K562 (cell line): ENCODE measurements around the gene CHRM3. TPM values are rescaled to one million over a fixed set of nuclear protein-coding genes. Genes with fewer than 3 reads are reported as not detected.

ENCODE experiments used
- ATAC-seq: fragments of 200-7000 bp; cut with Tn5 transposase; 3 replicates; pipeline ENCODE4 v1.9.1; 2020; ENCODE audit warnings: moderate library complexity
- Bru-seq: library from RNA; stranded (reverse); fragments of 400-500 nt; gene quantifications from one replicate; lab custom pipeline; 2021; lab: Mats Ljungman, UMichigan
- BruChase-seq, 2 experiments: library from RNA; stranded (reverse); fragments of 400-500 nt; gene quantifications; one replicate each; lab custom pipeline; 2021; lab: Mats Ljungman, UMichigan
- BruUV-seq: library from RNA; stranded (reverse); fragments of 400-500 nt; replicated peaks from 2 replicates; lab custom pipeline; 2021; lab: Mats Ljungman, UMichigan
- CTCF ChIA-PET: fragments of 300-600 bp; formaldehyde crosslinking; extraction: SDS; loops from one replicate; lab custom pipeline; 2021; ENCODE audit warnings: low intra/inter-chr PET ratio; lab: Yijun Ruan, JAX
- POLR2A ChIA-PET: fragments of 300-600, 350-650 bp; sonication (Branson Sonifier 250); formaldehyde crosslinking; extraction: SDS; loops from one replicate; lab custom pipeline; 2021; ENCODE audit warnings: antibody characterized with exemption, inconsistent platforms; lab: Yijun Ruan, JAX
- DNase-seq, 4 experiments: peaks; one replicate each; pipeline versions ENCODE4 v3.0.0 to v3.0.0-alpha.2; 2011 to 2018; ENCODE audit warnings: low spot score in 3 of 4, mixed read lengths in 3 of 4; ENCODE audit errors: extremely low read depth in 1 of 4
- FAIRE-seq: peaks from 2 replicates; lab custom pipeline; 2011; peaks lifted over from hg19 to GRCh38; lab: Jason Lieb, UNC
- H2AFZ ChIP-seq: 2 replicates; pipeline ENCODE4 v1.6.0; 2011; ENCODE audit warnings: low read depth, low read length, control low read depth, inconsistent platforms
- H3K27ac ChIP-seq: fragments of 200-600 bp; 3 replicates; pipeline ENCODE4 v1.8.0; 2011; ENCODE audit warnings: low read depth, mild to moderate bottlenecking, control low read depth, inconsistent platforms, low read length, moderate library complexity, mixed read lengths; ENCODE audit errors: extremely low read depth
- H3K27me3 ChIP-seq, 2 experiments: fragments of 300-600 bp in 1 of 2; 2 replicates in 1 of 2; 3 replicates in 1 of 2; pipeline versions ENCODE4 v1.6.0 to v1.8.0; 2011; ENCODE audit warnings: inconsistent platforms in 2 of 2, low read length in 2 of 2, mild to moderate bottlenecking in 1 of 2, mixed read lengths in 1 of 2, moderate library complexity in 1 of 2; ENCODE audit not compliant: control insufficient read depth in 2 of 2, insufficient read depth in 2 of 2
- H3K36me3 ChIP-seq: fragments of 300-600 bp; 3 replicates; pipeline ENCODE4 v1.8.0; 2011; ENCODE audit warnings: mild to moderate bottlenecking, low read length, inconsistent platforms; ENCODE audit not compliant: control insufficient read depth, insufficient read depth
- H3K4me1 ChIP-seq, 2 experiments: fragments of 200-600 bp in 1 of 2; replicated peaks in 1 of 2; 2 replicates in 1 of 2; 3 replicates in 1 of 2; pipeline versions ENCODE4 v1.5.1 to v1.8.0; 2011; ENCODE audit warnings: inconsistent platforms in 2 of 2, low read length in 2 of 2, mild to moderate bottlenecking in 1 of 2, mixed read lengths in 1 of 2, moderate library complexity in 1 of 2; ENCODE audit not compliant: control insufficient read depth in 2 of 2, insufficient read depth in 2 of 2
- H3K4me2 ChIP-seq: 2 replicates; pipeline ENCODE4 v1.6.1; 2011; ENCODE audit warnings: low read length, control low read depth, inconsistent platforms, mixed read lengths; ENCODE audit not compliant: insufficient read depth
- H3K4me3 ChIP-seq: fragments of 200-600 bp; sonication (generic), shearing (Covaris generic); 2 replicates; pipeline ENCODE4 v1.5.1; 2016; ENCODE audit warnings: control low read depth, inconsistent platforms
- H3K79me2 ChIP-seq: fragments of 200-600 bp; 3 replicates; pipeline ENCODE4 v1.8.0; 2011; ENCODE audit warnings: low read length, inconsistent platforms; ENCODE audit not compliant: control insufficient read depth, insufficient read depth
- H3K9ac ChIP-seq, 2 experiments: 2 replicates each; pipeline versions ENCODE4 v1.6.0 to v1.6.1; 2011; ENCODE audit warnings: low read depth in 2 of 2, low read length in 2 of 2, control low read depth in 1 of 2, inconsistent platforms in 1 of 2, mild to moderate bottlenecking in 1 of 2, mixed read lengths in 1 of 2; ENCODE audit not compliant: insufficient read depth in 1 of 2
- H3K9me1 ChIP-seq: one replicate; pipeline ENCODE4 v1.6.0; 2011; ENCODE audit warnings: inconsistent platforms, mild to moderate bottlenecking, low read length, moderate library complexity; ENCODE audit not compliant: control insufficient read depth, insufficient read depth
- H3K9me3 ChIP-seq: replicated peaks from 2 replicates; pipeline ENCODE4 v1.5.1; 2011; ENCODE audit warnings: low read depth, low read length, inconsistent platforms; ENCODE audit not compliant: control insufficient read depth, insufficient read depth
- H4K20me1 ChIP-seq: replicated peaks from 2 replicates; pipeline ENCODE4 v1.6.1; 2011; ENCODE audit warnings: low read length, inconsistent platforms, mixed read lengths; ENCODE audit not compliant: control insufficient read depth, insufficient read depth
- CBX8 ChIP-seq: fragments of 200-600 bp; sonication (generic); IDR thresholded peaks from 2 replicates; pipeline ENCODE4 v1.6.1; 2012; ENCODE audit warnings: borderline replicate concordance, mixed run types, low read depth, mild to moderate bottlenecking, moderate library complexity, mixed read lengths, low read length, control low read depth, inconsistent platforms; ENCODE audit not compliant: poor library complexity, severe bottlenecking; ENCODE audit errors: extremely low read depth
- GTF2B ChIP-seq: IDR thresholded peaks from 2 replicates; pipeline ENCODE4 v1.6.1; 2011; ENCODE audit not compliant: insufficient read length; ENCODE audit errors: extremely low read depth
- HDGF ChIP-seq: fragments of 450-650 bp; IDR thresholded peaks from 2 replicates; pipeline ENCODE4 v1.6.1; 2016
- IRF9 ChIP-seq: fragments of 450-650 bp; IDR thresholded peaks from 2 replicates; pipeline ENCODE4 v1.6.1; 2016; ENCODE audit warnings: missing biosample characterization, missing genetic modification characterization
- KAT7 ChIP-seq: sonication (generic); formaldehyde crosslinking; IDR thresholded peaks from 2 replicates; pipeline ENCODE4 v1.8.0; 2022; ENCODE audit warnings: missing genetic modification reagents, mild to moderate bottlenecking, borderline replicate concordance
- L3MBTL2 ChIP-seq: fragments of 450-650 bp; IDR thresholded peaks from 2 replicates; pipeline ENCODE4 v1.6.1; 2016; ENCODE audit warnings: mild to moderate bottlenecking, moderate library complexity
- MAFK ChIP-seq: IDR thresholded peaks from 2 replicates; pipeline ENCODE4 v1.6.1; 2011; ENCODE audit warnings: low read length, improper control_type of control experiment
- PREB ChIP-seq: sonication (generic); formaldehyde crosslinking; IDR thresholded peaks from 2 replicates; pipeline ENCODE4 v1.8.1; 2023; ENCODE audit warnings: mild to moderate bottlenecking, missing genetic modification reagents
- PTTG1 ChIP-seq: fragments of 450-650 bp; IDR thresholded peaks from 2 replicates; pipeline ENCODE4 v1.6.1; 2016; ENCODE audit warnings: low read depth, mild to moderate bottlenecking, missing genetic modification characterization, missing compliant biosample characterization
- RBBP5 ChIP-seq: fragments of 200-600 bp; sonication (generic); IDR thresholded peaks from 2 replicates; pipeline ENCODE4 v1.6.1; 2012; ENCODE audit warnings: borderline replicate concordance, mild to moderate bottlenecking, low read length, control low read depth, inconsistent platforms; ENCODE audit not compliant: insufficient read depth, poor library complexity, severe bottlenecking
- TARDBP ChIP-seq: fragments of 450-650 bp; IDR thresholded peaks from 2 replicates; pipeline ENCODE4 v1.6.1; 2016
- ZFP36 ChIP-seq: fragments of 150-350 bp; IDR thresholded peaks from 2 replicates; pipeline ENCODE4 v1.6.1; 2018; ENCODE audit warnings: low read length, low read depth; ENCODE audit not compliant: partially characterized antibody
- ZNF696 ChIP-seq: fragments of 250-450 bp; sonication (Bioruptor Pico); conservative IDR thresholded peaks from 2 replicates; pipeline ENCODE4 v1.4.0; 2020; ENCODE audit warnings: mild to moderate bottlenecking, moderate library complexity
- ZNF717 ChIP-seq: fragments of 250-450 bp; sonication (Bioruptor Pico); IDR thresholded peaks from 2 replicates; pipeline ENCODE4 v1.5.0; 2021
- ZNF830 ChIP-seq: fragments of 250-450 bp; sonication (Bioruptor Pico); IDR thresholded peaks from 2 replicates; pipeline ENCODE4 v1.5.0; 2021; ENCODE audit warnings: mild to moderate bottlenecking
- WGBS: fragments of 100-300 bp; shearing (Covaris generic); methylation state at CpG from one replicate; pipeline ENCODE4 v1.1.6; 2016; ENCODE audit warnings: low coverage, mixed read lengths; ENCODE audit not compliant: insufficient coverage; ENCODE audit errors: missing lambda C conversion rate; 5-methylcytosine and 5-hydroxymethylcytosine counted together
- in situ Hi-C: fragments of 300-500 bp; cut with MboI; formaldehyde crosslinking; loops from 4 replicates; pipeline ENCODE4 v1.15.0; 2018; ENCODE audit warnings: inconsistent platforms, mixed read lengths
- intact Hi-C: fragments of 100-400 bp; cut with micrococcal nuclease; formaldehyde crosslinking; loops from 2 replicates; pipeline ENCODE4 v1.14.2; 2022
- long read RNA-seq, 3 experiments: library from polyadenylated mRNA in 2 of 3; library from RNA in 1 of 3; unstranded in 2 of 3; stranded (forward) in 1 of 3; transcript quantifications; one replicate each; pipeline ENCODE4 v2.0.0, GENCODE V29; 2019 to 2022
- polyA minus RNA-seq, 3 experiments: library from RNA; depleted of rRNA, polyadenylated mRNA; stranded (reverse); fragments of >200 nt; gene quantifications; 2 replicates each; pipeline ENCODE4 v1.2.3, GENCODE V29; 2011
- polyA plus RNA-seq, 8 experiments: library from polyadenylated mRNA; depleted of rRNA in 4 of 8; stranded (reverse) in 5 of 8; unstranded in 3 of 8; fragments of >200 nt; fragmentation: Nextera tagmentation in 2 of 8; fragmentation: Illumina TruSeq in 1 of 8; extraction: Ambion mirVana in 2 of 8; extraction: Trizol in 1 of 8; gene quantifications; 2 replicates each; pipeline versions ENCODE4 v1.2.1 to v1.2.3, GENCODE V29; 2011 to 2014; ENCODE audit warnings: inconsistent platforms in 1 of 8, missing spikeins in 1 of 8
- total RNA-seq, 7 experiments: library from RNA; depleted of rRNA in 6 of 7; stranded (reverse); fragments of >200 nt in 6 of 7; fragmentation: Illumina TruSeq in 2 of 7; extraction: Trizol in 2 of 7; gene quantifications; 2 replicates each; pipeline versions ENCODE4 v1.2.1 to v1.2.3, GENCODE V29; 2011 to 2021; ENCODE audit warnings: low replicate concordance in 1 of 7

CHRM3 gene
- total RNA-seq (2011; cell fraction: chromatin; rRNA removed; ENCODE audit: low replicate concordance): 0.16 and 0.32 TPM in 2 replicates
- total RNA-seq (2011; cell fraction: nucleolus; rRNA removed): under 0.01 and 0.17 TPM in 2 replicates
- total RNA-seq (2011; cell fraction: nucleoplasm; rRNA removed): 0.07 TPM in 1 of 2 replicates, not detected in the other
- total RNA-seq (2014; rRNA removed) (0.04 and 0.05 TPM in 2 replicates), total RNA-seq (2014; rRNA removed; fragmentation: Illumina TruSeq; extraction: Trizol) (not detected in 2 replicates), total RNA-seq (2015; rRNA removed; fragmentation: Illumina TruSeq; extraction: Trizol) (0.18 TPM in 1 of 2 replicates, not detected in the other), total RNA-seq (2021) (0.11 TPM in 1 of 2 replicates, not detected in the other), polyA plus RNA-seq (2011; rRNA removed) (0.01 TPM in 1 of 2 replicates, not detected in the other), polyA plus RNA-seq (2014; fragmentation: Illumina TruSeq; extraction: Trizol) (0.06 TPM in 1 of 2 replicates, not detected in the other), polyA plus RNA-seq (2014; fragmentation: Nextera tagmentation; extraction: Ambion mirVana) (under 1 TPM; 0.03 to 0.06 TPM), polyA plus RNA-seq (2014; rRNA removed) (0.05 TPM in 1 of 2 replicates, not detected in the other), polyA minus RNA-seq (2011; rRNA and poly(A)+ RNA removed) (0.04 TPM in 1 of 2 replicates, not detected in the other), Bru-seq, nascent RNA (percentile 16 among the genes with signal in this experiment), BruChase-seq, experiment 1, labeled RNA remaining after a 2-hour chase (percentile 17 among the genes with signal in this experiment), BruChase-seq, experiment 2, labeled RNA remaining after a 6-hour chase (percentile 14 among the genes with signal in this experiment)
- 0.01 TPM in 1 of 2 replicates, not detected in the other for polyA plus RNA-seq (2011; cell fraction: cytosol; rRNA removed)
- 0.08 and 0.10 TPM in 2 replicates for polyA plus RNA-seq (2011; cell fraction: nucleus; rRNA removed)
- polyA plus RNA-seq (2012): 0.08 TPM in 1 of 2 replicates, not detected in the other
- not detected in 2 replicates for polyA minus RNA-seq (2011; cell fraction: cytosol; rRNA and poly(A)+ RNA removed)
- 0.13 and 0.22 TPM in 2 replicates for polyA minus RNA-seq (2011; cell fraction: nucleus; rRNA and poly(A)+ RNA removed)
- long read RNA-seq, experiment 1: 0 reads
- long read RNA-seq, experiment 2: 0 reads
- long read RNA-seq, experiment 3: 0 reads

DNA sequence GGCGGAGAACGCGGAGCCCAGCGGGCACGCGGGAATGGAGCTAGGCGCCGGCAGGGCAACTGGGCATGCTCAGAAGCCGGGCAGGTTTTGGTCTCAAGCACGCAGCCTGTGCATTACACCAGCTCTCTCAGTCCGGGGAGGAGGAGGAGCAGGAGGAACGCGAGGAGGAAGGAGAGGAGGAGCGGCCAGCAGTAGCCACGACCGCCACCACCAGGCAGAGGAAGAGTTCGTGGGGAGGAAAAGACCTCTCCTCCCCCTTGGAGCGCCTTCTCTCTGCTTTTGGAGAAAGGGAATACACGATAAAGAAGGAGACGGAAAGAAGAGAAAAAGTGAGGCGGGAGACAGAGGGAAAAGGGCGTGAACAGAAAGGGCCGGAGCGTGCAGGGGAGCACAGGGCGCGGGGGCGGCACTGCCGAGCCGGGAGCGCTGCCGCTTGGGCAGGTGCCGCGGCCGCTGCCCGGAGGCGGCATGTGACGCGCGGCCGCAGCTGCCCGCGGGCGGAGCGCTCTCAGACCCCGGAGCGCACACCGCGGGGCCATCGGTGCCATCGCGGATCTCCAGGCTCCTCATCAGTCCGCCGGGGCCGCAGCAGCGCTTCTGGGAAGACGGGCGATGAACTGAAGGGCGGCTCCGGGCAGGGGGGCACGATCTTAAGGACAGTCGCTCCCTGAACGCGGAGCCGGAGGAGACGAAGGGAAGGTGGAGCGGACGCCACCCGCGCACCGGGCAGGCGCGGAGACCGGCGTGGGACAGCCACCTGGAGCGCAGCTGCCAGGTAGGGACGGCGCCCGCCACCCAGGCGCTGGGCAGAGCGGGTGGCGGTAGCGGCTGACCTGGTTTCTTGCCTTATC, at the start of gene CHRM3:
CHRM3 (plus strand) TSS at position 116 of the 851 bp plus-strand sequence. CDS start 520,884 bp downstream, outside the sequence.
- Histone ChIP-seq H3K4me1 (no peaks in the 10 kb centered on the region; a peak in 1 of 5 replicates), H2AFZ (no peak within 1 kb of the TSS), H3K79me2 (no peaks in the 10 kb centered on the region), H3K36me3 (no peaks in the 10 kb centered on the region), H3K27me3 (no peaks in the 10 kb centered on the region), H4K20me1 (no peaks in the 10 kb centered on the region), H3K4me2 (no peak within 1 kb of the TSS), H3K27ac (no peak within 1 kb of the TSS), H3K9me3 (no peaks in the 10 kb centered on the region), H3K9ac (no peak within 1 kb of the TSS), H3K9me1 (no peaks in the 10 kb centered on the region), H3K4me3 (no peak within 1 kb of the TSS)
- ChIA-PET POLR2A (no interaction called here), CTCF (no interaction called here)
- TF ChIP-seq MAFK (no peak), ZNF696 (CRISPR knock-in tag) (no peak), TARDBP (no peak), PTTG1 (tag) (no peak), CBX8 (no peak), PREB (CRISPR knock-in tag) (no peak), L3MBTL2 (no peak), IRF9 (tag) (no peak), ZNF830 (CRISPR knock-in tag) (no peak), ZNF717 (no peak), GTF2B (no peak), HDGF (no peak), RBBP5 (no peak), KAT7 (CRISPR knock-in tag) (no peak), ZFP36 (no peak)
- no peak for FAIRE-seq
- in situ Hi-C loops (no loop called here), intact Hi-C loops (no loop called here)
- no peak for DNase-seq
- no peak for ATAC-seq
- 10% methylated on average over 44 of the region's 82 CpGs for WGBS
- BruUV-seq: no TSS peak
